OCI-LY7 (cell line): ENCODE results near the gene NAPA. TPM values are rescaled to one million over a fixed set of nuclear protein-coding genes. Genes with fewer than 3 reads are reported as not detected.

ENCODE experiments used
- BruUV-seq: library from RNA; stranded (reverse); fragments of 400-500 nt; replicated peaks from 2 replicates; lab custom pipeline; 2021; lab: Mats Ljungman, UMichigan
- CTCF ChIA-PET: fragments of 300-600 bp; sonication (Branson Sonifier 250); formaldehyde crosslinking; loops from one replicate; lab custom pipeline; 2022; ENCODE audit warnings: antibody characterized with exemption; ENCODE audit not compliant: unreplicated experiment; lab: Charles Lee
- POLR2A ChIA-PET: fragments of 300-600 bp; sonication (Branson Sonifier 250); formaldehyde crosslinking; loops from one replicate; lab custom pipeline; 2022; ENCODE audit warnings: antibody characterized with exemption; lab: Charles Lee
- DNase-seq: peaks from one replicate; pipeline ENCODE4 v3.0.0-alpha.2; 2015; ENCODE audit warnings: low spot score
- H2AFZ ChIP-seq: fragments of 200-600 bp; sonication (generic), shearing (Covaris generic); 2 replicates; pipeline ENCODE4 v1.6.1; 2014; ENCODE audit warnings: mild to moderate bottlenecking, antibody characterized with exemption, low read length, moderate library complexity
- H3K27ac ChIP-seq: fragments of 200-600 bp; sonication (generic); 2 replicates; pipeline ENCODE4 v1.5.1; 2014; ENCODE audit warnings: mixed run types, low read depth, mild to moderate bottlenecking, moderate library complexity, low read length, inconsistent platforms; ENCODE audit not compliant: poor library complexity, severe bottlenecking
- H3K36me3 ChIP-seq: fragments of 200-600 bp; sonication (generic); 2 replicates; pipeline ENCODE4 v1.6.1; 2014; ENCODE audit warnings: mild to moderate bottlenecking, antibody characterized with exemption, low read length, moderate library complexity, mixed read lengths; ENCODE audit not compliant: insufficient read depth
- H3K4me1 ChIP-seq: fragments of 200-600 bp; sonication (generic); 2 replicates; pipeline ENCODE4 v1.5.1; 2014; ENCODE audit warnings: mild to moderate bottlenecking, low read length; ENCODE audit not compliant: insufficient read depth, poor library complexity, severe bottlenecking
- H3K4me2 ChIP-seq: fragments of 200-600 bp; sonication (generic); 2 replicates; pipeline ENCODE4 v1.6.1; 2014; ENCODE audit warnings: mild to moderate bottlenecking, low read length
- H3K4me3 ChIP-seq: fragments of 200-600 bp; sonication (generic); 2 replicates; pipeline ENCODE4 v1.5.1; 2014; ENCODE audit warnings: mild to moderate bottlenecking, low read depth, low read length; ENCODE audit not compliant: poor library complexity, severe bottlenecking
- H3K79me2 ChIP-seq: fragments of 200-600 bp; sonication (generic); 2 replicates; pipeline ENCODE4 v1.6.1; 2016; ENCODE audit warnings: low read depth, mild to moderate bottlenecking, low read length, moderate library complexity, mixed read lengths; ENCODE audit not compliant: insufficient read depth
- H3K9me2 ChIP-seq: fragments of 200-600 bp; sonication (generic); 2 replicates; pipeline ENCODE4 v1.6.1; 2016; ENCODE audit warnings: mild to moderate bottlenecking, low read length, mixed read lengths; ENCODE audit not compliant: insufficient read depth
- H3K9me3 ChIP-seq: fragments of 200-600 bp; sonication (generic); 2 replicates; pipeline ENCODE4 v1.6.1; 2014; ENCODE audit warnings: mild to moderate bottlenecking, mixed run types, low read length, mixed read lengths
- H4K20me1 ChIP-seq: fragments of 200-600 bp; sonication (generic); 2 replicates; pipeline ENCODE4 v1.6.1; 2014; ENCODE audit warnings: mild to moderate bottlenecking, antibody characterized with exemption, low read length, moderate library complexity, mixed read lengths; ENCODE audit not compliant: insufficient read depth
- CTCF ChIP-seq: fragments of 200-600 bp; sonication (generic); conservative IDR thresholded peaks from 2 replicates; pipeline ENCODE4 v1.5.1; 2014; ENCODE audit warnings: mild to moderate bottlenecking, antibody characterized with exemption, low read length, moderate library complexity, mixed read lengths
- EZH2phosphoT487 ChIP-seq: fragments of 200-600 bp; sonication (generic); IDR thresholded peaks from 2 replicates; pipeline ENCODE4 v1.6.1; 2018; ENCODE audit warnings: low read depth, borderline replicate concordance, mild to moderate bottlenecking, mixed run types, antibody characterized with exemption, low read length, moderate library complexity, mixed read lengths
- intact Hi-C: fragments of 100-400 bp; cut with micrococcal nuclease; formaldehyde crosslinking; loops from one replicate; pipeline ENCODE4 v1.10.0; 2022; ENCODE audit not compliant: unreplicated experiment
- total RNA-seq, 2 experiments: library from RNA; depleted of rRNA in 1 of 2; stranded (reverse); fragments of >200 nt in 1 of 2; shearing (Covaris generic) in 1 of 2; gene quantifications; 2 replicates each; pipeline ENCODE4 v1.2.3, GENCODE V29; 2014 to 2022

NAPA gene
- total RNA-seq, 2 experiments from 2014 or later: 56.5 to 71.4 TPM

DNA sequence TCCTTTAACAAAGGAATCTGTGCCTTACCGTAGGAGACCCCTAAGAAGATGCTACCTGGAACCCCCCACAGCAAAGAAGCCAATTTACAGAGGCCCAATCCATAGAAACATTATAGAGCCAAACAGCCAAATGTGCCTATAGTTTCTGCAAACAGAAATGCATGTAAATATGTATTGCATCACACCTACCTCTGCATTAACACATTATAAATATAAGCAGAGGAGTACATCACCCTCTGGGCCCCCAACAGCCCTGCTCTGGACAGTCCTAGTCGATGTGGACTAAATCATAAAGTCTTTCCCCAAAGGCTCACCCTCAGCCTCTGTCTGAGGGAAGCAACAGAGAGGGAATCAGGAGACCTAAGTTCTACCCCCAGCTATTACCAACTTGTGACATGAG, 32.3 kb upstream of the NAPA start:
- ChIA-PET CTCF (no interaction called here), POLR2A (interaction anchor here (0.6 to 0.7 kb wide), 2 partner anchors 53 to 180 kb away, joined by 3 to 4 read pairs; no protein-coding TSS in a partner anchor)
- Histone ChIP-seq H3K27ac (no peak overlapping the region), H3K4me3 (no peak overlapping the region), H4K20me1 (no peaks in the 10 kb centered on the region), H3K36me3 (no peaks in the 10 kb centered on the region), H2AFZ (no peak overlapping the region), H3K4me2 (no peak overlapping the region), H3K9me3 (no peaks in the 10 kb centered on the region), H3K79me2 (no peaks in the 10 kb centered on the region), H3K4me1 (no peaks in the 10 kb centered on the region), H3K9me2 (no peaks in the 10 kb centered on the region)
- no TSS peak for BruUV-seq
- TF ChIP-seq EZH2phosphoT487 (no peak), CTCF (no peak)
- DNase-seq: no peak
- intact Hi-C loops: no loop called here

DNA sequence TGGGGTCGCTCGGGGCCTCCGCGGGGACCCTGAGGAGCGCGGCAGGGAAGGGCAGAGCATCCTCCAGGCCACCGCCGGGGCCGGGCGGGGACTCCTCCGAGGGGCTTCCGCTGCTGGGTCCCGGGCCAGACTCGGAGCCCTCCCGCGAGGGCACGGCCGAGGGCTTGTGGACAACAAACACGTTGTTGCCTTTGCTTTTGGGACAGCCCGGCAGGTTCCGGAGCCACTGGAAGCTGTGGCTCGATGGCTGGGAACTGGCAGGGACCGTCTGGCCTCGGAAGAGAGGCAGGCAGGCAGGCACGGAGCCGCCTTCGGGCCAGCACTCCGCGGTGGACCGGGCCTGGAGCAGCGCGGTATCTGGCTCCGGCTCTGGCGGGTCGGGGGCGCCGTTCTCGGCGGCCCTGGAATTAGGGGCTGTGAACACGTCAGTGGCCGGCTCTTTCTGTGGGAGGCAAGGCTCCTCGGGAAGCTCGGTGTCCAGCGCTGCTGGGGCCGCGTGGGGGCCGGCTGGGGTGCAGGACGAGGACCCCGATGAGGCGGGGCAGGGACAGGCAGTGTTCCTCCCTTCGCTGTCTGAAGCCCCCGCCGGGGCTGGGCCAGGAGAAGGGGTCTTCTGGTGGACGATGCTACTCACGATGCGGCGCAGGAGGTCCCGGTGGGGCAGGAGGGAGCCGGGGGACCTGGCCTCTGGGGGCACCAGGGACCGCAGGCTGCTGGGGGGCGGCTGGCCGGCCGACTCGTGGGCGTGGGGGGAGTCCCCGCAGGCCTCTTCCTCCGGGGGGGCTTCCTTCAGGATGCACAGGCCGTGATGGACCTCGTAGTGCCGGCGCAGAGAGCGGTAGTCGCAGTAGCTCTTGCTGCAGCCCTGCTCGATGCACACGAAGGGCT, 30.4 kb upstream of the NAPA start:
- Histone ChIP-seq H4K20me1 (no peaks in the 10 kb centered on the region), H3K27ac (no peak overlapping the region), H3K4me1 (peaks cover 15% of the 10 kb centered on the region), H3K36me3 (no peaks in the 10 kb centered on the region), H3K4me3 (no peak overlapping the region), H3K9me3 (no peaks in the 10 kb centered on the region), H3K9me2 (no peaks in the 10 kb centered on the region), H2AFZ (no peak overlapping the region), H3K79me2 (no peaks in the 10 kb centered on the region), H3K4me2 (no peak overlapping the region)
- no peak for TF ChIP-seq CTCF
- TF ChIP-seq EZH2phosphoT487: no peak
- CTCF ChIA-PET: no interaction called here
- POLR2A ChIA-PET: no interaction called here
- no TSS peak for BruUV-seq
- DNase-seq: no peak
- intact Hi-C loops: no loop called here

DNA sequence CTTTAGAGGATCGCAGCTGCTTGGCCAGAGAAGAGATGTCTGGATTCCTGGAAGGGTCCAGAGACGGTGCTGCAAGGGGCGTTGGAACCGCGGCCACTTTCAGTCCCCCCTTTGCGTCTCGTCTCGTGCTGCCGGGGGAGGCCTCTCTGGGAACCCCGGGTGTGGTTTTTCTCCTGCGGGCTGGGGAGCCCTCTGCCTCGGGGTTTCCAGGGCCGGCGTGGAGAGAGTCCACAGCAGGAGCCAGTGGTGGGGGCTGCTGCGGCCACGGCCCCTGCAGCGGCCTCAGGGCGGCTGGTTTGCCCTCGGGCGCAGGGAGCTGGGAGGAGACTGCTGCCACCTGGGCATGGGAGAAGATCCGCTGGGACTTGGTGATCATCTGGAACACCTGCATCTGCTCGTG, 29.6 kb upstream of the NAPA start:
- Histone ChIP-seq H3K36me3 (no peaks in the 10 kb centered on the region), H4K20me1 (no peaks in the 10 kb centered on the region), H3K4me2 (no peak overlapping the region), H3K79me2 (no peaks in the 10 kb centered on the region), H2AFZ (no peak overlapping the region), H3K9me2 (no peaks in the 10 kb centered on the region), H3K27ac (no peak overlapping the region), H3K4me1 (peaks cover 18% of the 10 kb centered on the region), H3K4me3 (no peak overlapping the region), H3K9me3 (no peaks in the 10 kb centered on the region)
- ChIA-PET CTCF (no interaction called here), POLR2A (no interaction called here)
- no peak for DNase-seq
- TF ChIP-seq EZH2phosphoT487: no peak
- no peak for TF ChIP-seq CTCF
- intact Hi-C loops: no loop called here
- BruUV-seq: no TSS peak
